Caco-2 (cell line): ENCODE data around the gene MEX3D. TPM values are rescaled to one million over a fixed set of nuclear protein-coding genes. Genes with fewer than 3 reads are reported as not detected.

ENCODE experiments used
- BruUV-seq: library from RNA; stranded (reverse); fragments of 400-500 nt; replicated peaks from 2 replicates; lab custom pipeline; 2021; lab: Mats Ljungman, UMichigan
- CTCF ChIA-PET: fragments of 300-600 bp; sonication (Branson Sonifier 250); formaldehyde crosslinking; loops from one replicate; lab custom pipeline; 2022; ENCODE audit warnings: antibody characterized with exemption; lab: Charles Lee
- POLR2A ChIA-PET: fragments of 300-600 bp; sonication (Branson Sonifier 250); formaldehyde crosslinking; loops from one replicate; lab custom pipeline; 2022; ENCODE audit warnings: antibody characterized with exemption; lab: Charles Lee
- DNase-seq, 2 experiments: peaks; one replicate each; pipeline versions ENCODE4 v3.0.0 to v3.0.0-alpha.2; 2020 to 2022
- H3K27me3 ChIP-seq: replicated peaks from 2 replicates; pipeline ENCODE4 v1.6.0; 2011; ENCODE audit warnings: low read length; ENCODE audit not compliant: control insufficient read depth, insufficient read depth
- H3K36me3 ChIP-seq: 2 replicates; pipeline ENCODE4 v1.5.1; 2011; ENCODE audit warnings: low read length; ENCODE audit not compliant: control insufficient read depth, insufficient read depth
- H3K4me1 ChIP-seq: fragments of 250-450 bp; sonication (Bioruptor Pico); 2 replicates; pipeline ENCODE4 v1.5.1; 2020; ENCODE audit warnings: mild to moderate bottlenecking
- H3K4me3 ChIP-seq: 2 replicates; pipeline ENCODE4 v1.5.1; 2011; ENCODE audit warnings: low read depth, mild to moderate bottlenecking, control low read depth, low read length
- H3K9me3 ChIP-seq: fragments of 250-450 bp; sonication (Bioruptor Pico); 2 replicates; pipeline ENCODE4 v1.5.1; 2020; ENCODE audit warnings: mild to moderate bottlenecking, moderate library complexity
- H3K27ac Mint-ChIP-seq: one replicate; pipeline ENCODE4 v1.8.0; 2022; ENCODE audit warnings: mixed read lengths; ENCODE audit not compliant: unreplicated experiment
- H3K27me3 Mint-ChIP-seq: one replicate; pipeline ENCODE4 v1.8.0; 2022; ENCODE audit warnings: mixed read lengths; ENCODE audit not compliant: insufficient read depth, unreplicated experiment
- H3K36me3 Mint-ChIP-seq: one replicate; pipeline ENCODE4 v1.8.0; 2022; ENCODE audit warnings: mild to moderate bottlenecking, mixed read lengths; ENCODE audit not compliant: insufficient read depth, unreplicated experiment
- H3K4me1 Mint-ChIP-seq: one replicate; pipeline ENCODE4 v1.8.0; 2022; ENCODE audit warnings: low read depth, mixed read lengths; ENCODE audit not compliant: unreplicated experiment
- H3K4me3 Mint-ChIP-seq: one replicate; pipeline ENCODE4 v1.8.0; 2022; ENCODE audit warnings: mild to moderate bottlenecking, moderate library complexity, mixed read lengths; ENCODE audit not compliant: unreplicated experiment
- H3K9me3 Mint-ChIP-seq: one replicate; pipeline ENCODE4 v1.8.0; 2022; ENCODE audit warnings: mixed read lengths; ENCODE audit not compliant: unreplicated experiment
- intact Hi-C: fragments of 100-400 bp; cut with micrococcal nuclease; formaldehyde crosslinking; loops from one replicate; pipeline ENCODE4 v1.10.0; 2022; ENCODE audit not compliant: unreplicated experiment
- total RNA-seq: library from RNA; stranded (reverse); gene quantifications from 2 replicates; pipeline ENCODE4 v1.2.3, GENCODE V29; 2022
- TF ChIP-seq, protein P1 (sequence below), 2 experiments: fragments of 200-600 bp in 1 of 2; IDR thresholded peaks; 1 replicate in 1 of 2; 2 replicates in 1 of 2; pipeline versions ENCODE4 v1.5.1 to v1.8.0; 2011 to 2022; ENCODE audit warnings: antibody characterized with exemption in 1 of 2, control low read depth in 1 of 2, inconsistent platforms in 1 of 2, low read depth in 1 of 2, low read length in 1 of 2, mild to moderate bottlenecking in 1 of 2, moderate library complexity in 1 of 2; ENCODE audit not compliant: insufficient read depth in 1 of 2, severe bottlenecking in 1 of 2, unreplicated experiment in 1 of 2

The MEX3D gene
- total RNA-seq, 1 experiment from 2014 or later = 52.1 TPM

GRCh38 chr19:1615156-1615765 is 47.1 kb upstream of the MEX3D start:
- Histone ChIP-seq H3K36me3 (no peaks in the 10 kb centered on the region; the same call in none of the 2 replicates), H3K4me3 (no peak overlapping the region), H3K9me3 (no peaks in the 10 kb centered on the region), H3K27me3 (no peaks in the 10 kb centered on the region), H3K4me1 (no peaks in the 10 kb centered on the region)
- no peaks in the 10 kb centered on the region for H3K4me1 Mint-ChIP-seq
- H3K9me3 Mint-ChIP-seq = no peaks in the 10 kb centered on the region
- no peak for DNase-seq
- TF ChIP-seq, protein P1, sequence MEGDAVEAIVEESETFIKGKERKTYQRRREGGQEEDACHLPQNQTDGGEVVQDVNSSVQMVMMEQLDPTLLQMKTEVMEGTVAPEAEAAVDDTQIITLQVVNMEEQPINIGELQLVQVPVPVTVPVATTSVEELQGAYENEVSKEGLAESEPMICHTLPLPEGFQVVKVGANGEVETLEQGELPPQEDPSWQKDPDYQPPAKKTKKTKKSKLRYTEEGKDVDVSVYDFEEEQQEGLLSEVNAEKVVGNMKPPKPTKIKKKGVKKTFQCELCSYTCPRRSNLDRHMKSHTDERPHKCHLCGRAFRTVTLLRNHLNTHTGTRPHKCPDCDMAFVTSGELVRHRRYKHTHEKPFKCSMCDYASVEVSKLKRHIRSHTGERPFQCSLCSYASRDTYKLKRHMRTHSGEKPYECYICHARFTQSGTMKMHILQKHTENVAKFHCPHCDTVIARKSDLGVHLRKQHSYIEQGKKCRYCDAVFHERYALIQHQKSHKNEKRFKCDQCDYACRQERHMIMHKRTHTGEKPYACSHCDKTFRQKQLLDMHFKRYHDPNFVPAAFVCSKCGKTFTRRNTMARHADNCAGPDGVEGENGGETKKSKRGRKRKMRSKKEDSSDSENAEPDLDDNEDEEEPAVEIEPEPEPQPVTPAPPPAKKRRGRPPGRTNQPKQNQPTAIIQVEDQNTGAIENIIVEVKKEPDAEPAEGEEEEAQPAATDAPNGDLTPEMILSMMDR (IDR thresholded peaks at IDR 0.05; ENCODE audit: insufficient read depth in 1 of 2, low read depth in 1 of 2, low read length in 1 of 2, severe bottlenecking in 1 of 2, unreplicated experiment in 1 of 2) = no peak
- H3K36me3 Mint-ChIP-seq = peaks cover 75% of the 10 kb centered on the region
- no peaks in the 10 kb centered on the region for H3K27me3 Mint-ChIP-seq
- BruUV-seq = no TSS peak
- ChIA-PET CTCF (no interaction called here), POLR2A (no interaction called here)
- no peak overlapping the region for H3K4me3 Mint-ChIP-seq
- intact Hi-C loops = no loop called here
- no peak overlapping the region for H3K27ac Mint-ChIP-seq

- H3K27me3 Mint-ChIP-seq = no peaks in the 10 kb centered on the region
- H3K27ac Mint-ChIP-seq = no peak overlapping the region
- no peak for DNase-seq
- no peak overlapping the region for H3K4me3 Mint-ChIP-seq
- no peaks in the 10 kb centered on the region for H3K4me1 Mint-ChIP-seq
- ChIA-PET CTCF (no interaction called here), POLR2A (interaction anchor here (0.5 kb wide), 1 partner anchor 48 kb away, joined by 7 read pairs; no protein-coding TSS in a partner anchor)
- no peak overlapping the region for H3K4me3 ChIP-seq
- intact Hi-C loops = no loop called here
- H3K36me3 ChIP-seq = peaks cover 2% of the 10 kb centered on the region
- no peaks in the 10 kb centered on the region for H3K4me1 ChIP-seq
- peaks cover 72% of the 10 kb centered on the region for H3K36me3 Mint-ChIP-seq
- TF ChIP-seq, protein P1 (IDR thresholded peaks at IDR 0.05; ENCODE audit: insufficient read depth in 1 of 2, low read depth in 1 of 2, low read length in 1 of 2, severe bottlenecking in 1 of 2, unreplicated experiment in 1 of 2) = no peak
- no peaks in the 10 kb centered on the region for H3K9me3 ChIP-seq
- no peaks in the 10 kb centered on the region for H3K27me3 ChIP-seq
- H3K9me3 Mint-ChIP-seq = no peaks in the 10 kb centered on the region
- BruUV-seq = no TSS peak
These were observed 45.9 kb upstream of the MEX3D start for GRCh38 chr19:1613808-1614570.

GRCh38 chr19:1613146-1613545 is 45.0 kb upstream of the MEX3D start:
- no peak overlapping the region for H3K27ac Mint-ChIP-seq
- Histone ChIP-seq H3K4me3 (no peak overlapping the region), H3K36me3 (peaks cover 2% of the 10 kb centered on the region), H3K27me3 (no peaks in the 10 kb centered on the region), H3K4me1 (no peaks in the 10 kb centered on the region), H3K9me3 (no peaks in the 10 kb centered on the region)
- ChIA-PET CTCF (no interaction called here), POLR2A (no interaction called here)
- BruUV-seq = no TSS peak
- H3K36me3 Mint-ChIP-seq = peaks cover 70% of the 10 kb centered on the region
- intact Hi-C loops = no loop called here
- DNase-seq = no peak
- H3K4me1 Mint-ChIP-seq = no peaks in the 10 kb centered on the region
- TF ChIP-seq, protein P1 (IDR thresholded peaks at IDR 0.05; ENCODE audit: insufficient read depth in 1 of 2, low read depth in 1 of 2, low read length in 1 of 2, severe bottlenecking in 1 of 2, unreplicated experiment in 1 of 2) = no peak
- H3K27me3 Mint-ChIP-seq = no peaks in the 10 kb centered on the region
- H3K9me3 Mint-ChIP-seq = no peaks in the 10 kb centered on the region
- H3K4me3 Mint-ChIP-seq = no peak overlapping the region
